ENCODE measurements around the gene HOOK2.

HOOK2 gene

GRCh38 chr19:12794196-12794941, 19.0 kb upstream of the HOOK2 start:
- DNase-seq (ENCODE audit: low read depth in 2 of 2), result no peak

GRCh38 chr19:12793290-12794195, 18.2 kb upstream of the HOOK2 start:
- DNase-seq (ENCODE audit: low read depth in 2 of 2), result peak; percentile 92

- DNase-seq (ENCODE audit: low read depth in 2 of 2), result no peak
Observed at GRCh38 chr19:12792853-12793289, 17.5 kb upstream of the HOOK2 start.

- DNase-seq (ENCODE audit: low read depth in 2 of 2), result peak in 1 of 2 donors; percentile 44
Observed at GRCh38 chr19:12792051-12792852, 16.9 kb upstream of the HOOK2 start.

- DNase-seq (ENCODE audit: low read depth in 2 of 2), result peak; percentile 91 to 97
Observed at GRCh38 chr19:12791345-12792050, 16.1 kb upstream of the HOOK2 start, which contains the start of gene JUNB. TSS of gene JUNB (plus strand) at chr19:12791486. CDS start at chr19:12791772, 286 bp downstream.

GRCh38 chr19:12790628-12791344, 15.4 kb upstream of the HOOK2 start:
- no peak for DNase-seq (ENCODE audit: low read depth in 2 of 2)

- DNase-seq (ENCODE audit: low read depth in 2 of 2), result peak; percentile 62 to 86
Observed at GRCh38 chr19:12789904-12790619, 14.7 kb upstream of the HOOK2 start.

- no peak for DNase-seq (ENCODE audit: low read depth in 2 of 2)
Observed at GRCh38 chr19:12789098-12789903, 13.9 kb upstream of the HOOK2 start.

GRCh38 chr19:12788682-12789097, 13.3 kb upstream of the HOOK2 start:
- DNase-seq (ENCODE audit: low read depth in 2 of 2), result peak in 1 of 2 donors; percentile 32

- no peak for DNase-seq (ENCODE audit: low read depth in 2 of 2)
Observed at GRCh38 chr19:12788042-12788681, 12.8 kb upstream of the HOOK2 start.

GRCh38 chr19:12787458-12787857, 12.1 kb upstream of the HOOK2 start:
- DNase-seq (ENCODE audit: low read depth in 2 of 2), result no peak

GRCh38 chr19:12786952-12787351, 11.6 kb upstream of the HOOK2 start:
- no peak for DNase-seq (ENCODE audit: low read depth in 2 of 2)

- no peak for DNase-seq (ENCODE audit: low read depth in 2 of 2)
Observed at GRCh38 chr19:12786141-12786870, 11.0 kb upstream of the HOOK2 start.

- DNase-seq (ENCODE audit: low read depth in 2 of 2), result no peak
Observed at GRCh38 chr19:12785431-12786031, 10.2 kb upstream of the HOOK2 start.

GRCh38 chr19:12784871-12785430, 9.6 kb upstream of the HOOK2 start:
- no peak for DNase-seq (ENCODE audit: low read depth in 2 of 2)

GRCh38 chr19:12784394-12784870, 9.1 kb upstream of the HOOK2 start:
- DNase-seq (ENCODE audit: low read depth in 2 of 2), result no peak

GRCh38 chr19:12783849-12784393, 8.6 kb upstream of the HOOK2 start:
- DNase-seq (ENCODE audit: low read depth in 2 of 2), result no peak
